SK-N-SH (cell line): ENCODE measurements around the gene SLC38A6.

ENCODE experiments used
- POLR2AphosphoS5 ChIP-seq: IDR thresholded peaks from 2 replicates; pipeline ENCODE4 v1.6.1; 2012; ENCODE audit warnings: low read depth, low read length
- TF ChIP-seq, protein P1 (sequence below): fragments of 200-600 bp; sonication (generic); IDR thresholded peaks from 2 replicates; pipeline ENCODE4 v1.6.1; 2017; ENCODE audit warnings: antibody characterized with exemption, mild to moderate bottlenecking, moderate library complexity

DNA sequence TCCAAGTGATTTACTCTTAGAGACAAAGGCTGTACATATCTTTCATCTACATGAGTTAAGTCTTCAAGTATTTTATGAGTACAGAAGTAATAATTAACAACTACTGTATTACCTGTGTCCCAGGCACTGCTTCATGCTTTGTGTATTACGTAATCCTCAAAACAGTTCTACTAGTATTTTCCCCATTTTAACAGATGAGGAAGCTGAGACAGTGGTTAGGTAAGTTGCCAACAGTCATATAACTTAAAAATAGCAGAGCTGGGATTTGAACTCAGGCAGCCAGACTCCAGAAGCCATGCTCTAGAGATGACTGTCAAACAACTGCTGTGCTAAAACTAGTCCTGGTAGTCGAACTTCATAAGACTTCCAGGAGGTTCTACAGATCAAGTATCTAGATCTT lies 10.9 kb upstream of the SLC38A6 start:
- TF ChIP-seq, protein P1, sequence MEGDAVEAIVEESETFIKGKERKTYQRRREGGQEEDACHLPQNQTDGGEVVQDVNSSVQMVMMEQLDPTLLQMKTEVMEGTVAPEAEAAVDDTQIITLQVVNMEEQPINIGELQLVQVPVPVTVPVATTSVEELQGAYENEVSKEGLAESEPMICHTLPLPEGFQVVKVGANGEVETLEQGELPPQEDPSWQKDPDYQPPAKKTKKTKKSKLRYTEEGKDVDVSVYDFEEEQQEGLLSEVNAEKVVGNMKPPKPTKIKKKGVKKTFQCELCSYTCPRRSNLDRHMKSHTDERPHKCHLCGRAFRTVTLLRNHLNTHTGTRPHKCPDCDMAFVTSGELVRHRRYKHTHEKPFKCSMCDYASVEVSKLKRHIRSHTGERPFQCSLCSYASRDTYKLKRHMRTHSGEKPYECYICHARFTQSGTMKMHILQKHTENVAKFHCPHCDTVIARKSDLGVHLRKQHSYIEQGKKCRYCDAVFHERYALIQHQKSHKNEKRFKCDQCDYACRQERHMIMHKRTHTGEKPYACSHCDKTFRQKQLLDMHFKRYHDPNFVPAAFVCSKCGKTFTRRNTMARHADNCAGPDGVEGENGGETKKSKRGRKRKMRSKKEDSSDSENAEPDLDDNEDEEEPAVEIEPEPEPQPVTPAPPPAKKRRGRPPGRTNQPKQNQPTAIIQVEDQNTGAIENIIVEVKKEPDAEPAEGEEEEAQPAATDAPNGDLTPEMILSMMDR = no peak
- TF ChIP-seq POLR2AphosphoS5 = no peak
